GM10847 (cell line): ENCODE measurements around the gene FBL.

Source experiments
- POLR2A ChIP-seq: IDR thresholded peaks from 2 replicates; pipeline ENCODE4 v1.6.1; 2011; ENCODE audit not compliant: insufficient read length; ENCODE audit errors: extremely low read depth

Gene FBL

DNA sequence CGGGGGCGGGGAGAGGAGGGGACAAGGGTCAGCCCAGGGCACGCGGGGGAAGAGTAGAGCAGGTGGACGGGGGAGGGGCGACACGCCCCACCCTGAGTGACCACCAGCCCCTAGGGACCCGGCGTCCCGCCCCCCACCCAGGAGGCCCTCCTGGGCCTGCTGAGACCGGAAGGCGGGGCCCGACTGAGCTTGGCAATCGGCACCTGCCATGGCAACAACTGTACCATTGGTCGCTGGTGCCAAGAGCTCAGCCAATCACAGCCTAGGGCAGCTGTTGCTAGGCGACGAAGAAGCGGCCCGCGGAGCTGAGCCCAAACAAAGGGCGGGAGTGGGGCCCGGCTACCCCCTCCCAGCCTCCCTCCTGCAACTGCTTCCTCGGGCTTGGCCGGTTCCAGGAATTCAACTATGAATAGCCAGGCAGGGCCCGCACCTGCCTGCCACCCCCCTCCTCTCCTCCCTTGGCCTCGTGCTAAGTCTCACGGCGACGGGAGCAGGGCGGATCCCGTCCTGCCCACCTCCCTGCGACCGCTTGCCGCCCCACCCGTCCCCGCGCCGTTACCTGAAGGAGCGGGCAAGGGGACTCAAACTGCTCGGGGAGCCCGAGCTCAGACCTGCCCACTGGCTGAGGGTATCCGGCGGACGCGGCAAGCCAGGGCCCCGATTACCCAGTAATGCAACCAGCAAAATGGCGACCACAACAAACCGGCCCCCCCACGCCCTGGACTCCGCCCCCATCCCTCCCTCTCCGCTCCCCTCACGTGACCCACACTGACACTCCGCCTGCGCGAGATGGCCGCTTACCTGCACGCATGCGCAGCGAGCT lies 12.5 kb downstream of the FBL start, which contains the start of gene DYRK1B:
DYRK1B (minus strand) TSS at position 699 of the 823 bp plus-strand sequence. CDS start 2,295 bp downstream, outside the sequence.
- peak; percentile 9 for TF ChIP-seq POLR2A

DNA sequence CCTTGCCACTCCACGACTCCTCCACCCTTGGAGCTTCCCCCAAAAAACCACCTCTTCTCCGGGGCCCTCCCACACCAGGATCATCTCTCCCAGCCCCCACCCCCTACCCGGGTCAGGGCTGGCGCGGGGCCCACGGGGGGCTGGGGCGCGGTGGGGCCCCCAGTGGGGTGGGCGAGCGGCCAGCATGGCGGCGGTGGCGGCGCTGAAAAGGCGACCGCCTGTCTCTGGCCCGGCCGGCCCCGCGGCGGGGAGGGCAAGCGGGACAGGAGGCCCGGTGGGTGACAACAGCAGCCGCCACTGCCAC lies 13.1 kb downstream of the FBL start:
- TF ChIP-seq POLR2A: peak; percentile 4

DNA sequence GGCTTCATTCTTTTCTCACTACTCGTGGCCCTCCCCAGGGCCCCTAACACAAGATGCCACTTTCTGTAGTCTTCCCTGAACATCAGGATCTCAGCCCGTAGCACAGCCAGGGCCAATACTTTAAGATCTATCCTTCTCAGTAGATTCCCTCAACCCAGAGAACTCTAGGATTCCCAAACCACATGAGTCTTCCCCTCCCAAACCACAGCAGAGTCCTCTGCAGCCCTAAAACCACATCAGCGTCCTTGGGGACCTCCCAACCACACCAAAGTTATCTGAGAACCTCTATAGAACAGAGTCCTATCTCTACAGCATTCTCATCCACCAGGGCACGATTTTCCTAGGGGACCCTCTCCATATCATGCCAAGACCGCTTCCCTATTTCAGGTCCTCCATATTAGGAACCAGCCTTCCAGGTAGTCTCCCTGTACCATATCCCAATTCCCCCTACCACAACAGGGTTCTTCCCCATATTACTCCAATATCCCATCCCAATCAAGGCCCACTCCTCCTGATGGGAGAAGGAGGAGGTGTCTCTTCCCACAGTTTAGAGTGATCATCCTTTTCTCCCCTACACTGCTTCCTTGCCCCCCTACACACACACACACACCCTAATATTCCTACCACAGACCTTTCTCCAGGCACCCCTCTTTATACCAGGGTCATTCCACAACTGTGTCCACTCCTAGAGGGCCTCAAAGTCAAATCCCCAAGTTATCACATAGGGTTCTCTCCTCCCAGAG lies 13.7 kb downstream of the FBL start:
- no peak for TF ChIP-seq POLR2A

DNA sequence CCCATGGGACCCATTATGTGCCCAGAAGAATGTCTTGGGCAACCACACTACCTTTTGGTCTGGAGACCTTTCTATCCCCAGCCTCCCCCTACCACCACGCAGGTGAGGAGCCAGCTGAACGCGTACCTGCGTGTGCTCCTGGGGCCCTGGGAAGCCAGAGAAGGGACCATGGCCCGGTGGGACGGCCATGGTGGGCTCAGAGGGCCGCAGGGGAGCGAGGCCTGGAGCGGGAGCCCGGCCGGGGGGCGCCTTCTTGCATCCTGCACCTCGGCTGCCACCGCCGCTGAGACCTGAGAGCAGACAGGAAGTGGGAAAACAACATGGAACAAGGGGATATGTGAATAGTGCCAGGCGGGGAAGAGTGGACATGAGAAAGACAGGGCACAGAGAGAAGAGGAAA lies 14.5 kb downstream of the FBL start:
- TF ChIP-seq POLR2A: no peak

DNA sequence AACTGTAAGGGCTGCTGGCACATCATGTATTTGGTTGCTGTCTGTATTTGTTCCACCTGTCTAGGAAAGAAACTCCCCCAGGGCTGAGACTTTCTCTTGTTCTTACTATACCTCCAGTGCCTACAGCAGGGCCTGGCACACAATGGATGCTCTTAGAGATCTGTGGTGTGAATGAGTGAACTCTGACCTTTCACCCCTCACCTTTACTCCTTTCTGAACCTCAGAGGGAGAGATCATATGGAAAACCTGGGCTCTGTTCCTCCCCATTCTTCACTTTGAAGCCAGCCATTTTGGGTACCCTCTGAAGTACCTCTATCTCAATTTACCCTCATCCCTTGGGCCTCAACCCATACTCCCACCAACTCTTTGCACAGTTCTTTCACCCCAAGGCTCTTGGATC lies 15.3 kb downstream of the FBL start:
- TF ChIP-seq POLR2A: no peak

DNA sequence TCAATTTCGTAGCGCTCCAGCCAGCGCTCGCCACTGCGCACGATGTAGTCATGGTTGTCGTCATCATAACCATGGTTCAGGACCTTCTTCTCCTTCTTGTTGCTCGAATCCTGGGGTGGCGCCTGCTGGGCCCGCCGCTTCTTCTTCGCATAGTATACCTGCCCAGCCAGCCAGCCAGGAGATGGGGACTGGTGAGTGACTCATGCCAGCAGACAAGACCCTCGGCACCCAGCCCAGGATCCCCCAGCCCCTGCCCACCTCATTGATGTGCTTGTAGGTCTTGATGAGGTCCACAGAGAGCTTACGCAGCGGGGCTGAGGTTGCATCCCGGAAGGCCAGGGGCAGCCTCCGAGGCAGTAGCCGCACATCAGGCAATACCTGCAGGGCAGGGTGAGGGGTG lies 15.8 kb downstream of the FBL start:
- TF ChIP-seq POLR2A: no peak

DNA sequence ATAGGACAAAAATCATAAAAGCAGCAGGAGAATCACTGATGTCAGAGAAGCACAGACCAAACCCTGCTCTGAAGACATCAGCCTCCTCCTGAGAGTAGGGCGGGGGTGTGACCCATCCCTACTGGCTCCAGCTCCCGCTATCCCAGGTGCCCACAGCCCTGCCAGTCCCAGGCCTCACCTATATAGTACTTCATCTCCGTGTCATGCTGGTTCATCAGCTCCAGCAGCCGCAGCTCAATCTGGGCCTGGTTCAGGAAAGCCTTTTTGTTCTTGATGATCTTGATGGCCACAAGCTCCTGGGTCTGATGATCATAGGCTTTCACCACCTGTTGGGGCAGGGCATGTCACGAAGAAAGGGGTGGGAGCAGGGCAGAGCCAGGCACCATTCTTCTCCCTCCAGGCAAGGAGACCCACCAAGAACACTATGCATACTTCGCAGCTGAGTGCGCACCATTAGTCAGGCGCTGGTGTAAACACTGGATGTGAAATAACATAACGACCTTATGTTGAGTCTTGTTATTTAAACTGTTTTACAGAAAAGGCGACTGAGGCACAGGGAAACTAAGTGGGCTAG lies 16.4 kb downstream of the FBL start:
- TF ChIP-seq POLR2A: no peak

DNA sequence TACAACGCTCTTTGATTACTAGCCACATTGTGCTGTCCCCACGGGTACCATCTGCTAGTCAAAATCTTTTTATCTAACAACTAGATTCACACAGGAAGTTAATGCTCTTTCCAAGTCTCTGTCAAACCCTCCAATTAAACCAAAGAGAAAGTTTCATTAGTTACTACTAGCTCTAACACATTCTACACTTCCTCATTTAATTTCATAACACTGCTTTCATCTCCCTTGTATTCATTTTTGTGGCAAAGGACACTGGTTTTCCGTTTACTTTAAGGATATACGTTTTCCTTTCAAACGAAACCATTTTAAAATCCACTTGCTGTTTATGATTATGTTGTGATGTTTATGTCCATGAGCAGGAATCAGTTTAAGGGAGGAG lies 17.5 kb downstream of the FBL start:
- TF ChIP-seq POLR2A: no peak

DNA sequence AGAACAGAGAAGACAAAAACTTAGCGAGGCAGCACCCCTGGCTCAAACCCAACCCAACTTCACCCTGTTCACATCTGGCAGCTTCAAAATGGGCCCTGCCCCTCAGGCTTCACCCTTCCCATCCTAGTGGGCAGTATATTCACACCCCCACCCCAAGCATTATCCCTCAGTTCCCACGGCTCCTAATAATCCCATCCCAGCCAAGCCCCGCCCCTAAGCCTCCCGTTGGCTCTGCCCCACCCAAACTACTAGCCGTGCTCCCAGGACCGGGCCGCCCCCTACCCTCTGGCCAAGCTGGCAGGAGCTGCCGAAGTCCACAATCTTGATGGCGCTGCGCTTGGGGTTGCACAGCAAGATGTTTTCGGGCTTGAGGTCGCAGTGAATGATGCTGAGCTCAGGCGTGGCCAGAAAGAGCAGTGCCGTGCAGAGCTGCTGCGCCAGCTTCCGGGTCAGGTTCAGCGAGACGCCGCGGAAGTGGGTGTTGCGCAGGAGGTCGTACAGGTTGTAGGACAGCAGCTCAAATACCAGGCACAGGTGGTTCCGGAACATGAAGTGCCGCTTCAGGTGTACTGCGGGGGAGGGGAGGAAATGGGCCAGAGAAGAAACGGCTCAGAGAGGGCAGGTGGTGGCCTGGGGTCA lies 18.0 kb downstream of the FBL start:
- no peak for TF ChIP-seq POLR2A

DNA sequence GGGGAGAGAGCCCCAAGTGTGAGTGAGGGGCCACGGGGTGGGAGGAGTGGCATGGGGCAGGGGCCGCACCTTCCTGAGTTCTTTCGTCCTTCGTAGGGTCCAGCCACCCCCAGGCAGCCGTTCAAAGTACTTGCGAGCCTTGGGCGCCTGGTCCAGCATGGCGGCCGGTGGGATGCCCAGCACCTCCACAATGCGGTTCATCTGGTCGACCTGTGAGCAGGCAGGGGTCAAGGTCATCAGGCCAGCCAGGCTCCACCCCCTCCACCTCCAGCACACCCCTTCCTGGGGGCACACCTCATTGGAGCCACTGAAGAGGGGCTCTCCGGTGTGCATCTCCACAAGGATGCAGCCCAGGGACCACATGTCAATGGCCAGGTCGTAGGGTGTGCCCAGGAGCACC lies 19.0 kb downstream of the FBL start:
- TF ChIP-seq POLR2A: no peak

DNA sequence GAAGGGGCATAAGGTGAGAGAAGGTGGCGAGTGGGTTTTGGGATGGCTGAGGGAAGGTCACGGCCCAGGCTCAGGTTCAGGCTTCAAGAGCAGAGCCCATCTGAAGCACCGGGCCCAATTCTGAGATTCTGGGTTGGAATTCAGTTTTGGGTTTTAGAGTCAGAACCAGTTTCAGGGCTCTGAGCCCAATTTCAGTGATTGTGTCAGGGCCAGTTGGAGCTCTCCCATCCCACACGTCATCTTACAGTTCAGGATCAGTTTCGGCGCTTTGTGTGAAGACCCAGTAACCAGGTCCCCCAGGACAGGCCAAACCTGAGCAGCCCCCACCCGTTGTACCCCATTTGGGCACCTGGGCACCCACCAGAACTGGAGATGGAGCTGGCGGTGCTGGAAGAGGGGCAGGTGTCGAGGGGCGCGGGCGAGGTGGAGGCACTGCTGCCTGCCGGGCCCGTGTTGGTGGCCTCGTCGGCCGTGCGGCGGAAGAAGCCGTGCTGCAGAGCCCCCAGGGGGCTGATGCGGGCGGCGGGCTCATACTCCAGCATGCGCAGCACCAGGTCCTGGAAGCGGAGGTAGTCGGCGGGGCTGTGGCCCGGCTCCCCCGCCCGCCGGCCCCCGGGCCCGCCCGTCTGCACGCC lies 19.8 kb downstream of the FBL start:
- no peak for TF ChIP-seq POLR2A

DNA sequence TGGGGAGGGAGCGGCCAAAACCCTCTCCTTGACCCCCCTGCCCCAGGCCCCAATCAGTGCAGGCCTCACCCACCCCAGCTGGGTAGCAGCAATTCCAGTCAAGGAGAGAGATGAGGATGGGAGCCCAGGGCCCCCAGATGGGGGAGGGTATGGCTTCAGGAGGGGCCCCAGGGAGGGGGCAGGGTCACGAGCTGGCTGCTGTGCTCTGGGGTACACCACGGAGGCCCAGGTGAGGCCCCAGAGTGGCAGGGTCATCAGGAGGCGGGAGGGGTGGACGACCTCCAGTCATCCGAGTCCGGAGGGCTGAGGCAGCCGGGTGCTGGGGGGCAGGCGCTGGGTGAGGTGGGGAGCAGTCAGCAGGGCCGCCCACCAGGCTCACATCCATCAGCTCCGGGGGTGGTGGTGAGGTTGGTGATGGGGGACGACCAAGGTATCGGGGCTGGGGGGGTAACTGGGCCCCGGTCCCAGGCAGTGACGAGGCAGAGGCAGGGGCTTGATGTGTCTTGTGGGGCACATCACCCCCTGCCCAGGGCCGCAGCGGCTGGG lies 20.6 kb downstream of the FBL start:
- no peak for TF ChIP-seq POLR2A

DNA sequence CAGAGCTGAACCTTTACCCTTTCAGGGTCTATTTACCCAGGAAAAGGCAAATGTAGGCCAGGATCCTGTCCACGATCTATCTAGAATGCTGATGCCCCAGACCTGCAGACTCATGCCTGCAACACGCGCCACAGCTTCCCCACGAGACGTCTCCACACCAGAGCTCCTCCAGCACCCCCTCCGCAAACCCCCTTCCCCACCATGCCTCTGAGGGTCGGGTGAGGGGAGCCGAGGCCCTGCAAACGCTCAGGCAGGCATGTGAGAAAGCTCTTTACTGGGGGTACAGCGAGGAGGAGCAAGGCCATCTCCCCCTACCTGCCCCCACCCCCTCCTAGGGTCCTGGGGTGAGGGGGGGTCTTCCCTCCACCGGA lies 21.1 kb downstream of the FBL start:
- no peak for TF ChIP-seq POLR2A

DNA sequence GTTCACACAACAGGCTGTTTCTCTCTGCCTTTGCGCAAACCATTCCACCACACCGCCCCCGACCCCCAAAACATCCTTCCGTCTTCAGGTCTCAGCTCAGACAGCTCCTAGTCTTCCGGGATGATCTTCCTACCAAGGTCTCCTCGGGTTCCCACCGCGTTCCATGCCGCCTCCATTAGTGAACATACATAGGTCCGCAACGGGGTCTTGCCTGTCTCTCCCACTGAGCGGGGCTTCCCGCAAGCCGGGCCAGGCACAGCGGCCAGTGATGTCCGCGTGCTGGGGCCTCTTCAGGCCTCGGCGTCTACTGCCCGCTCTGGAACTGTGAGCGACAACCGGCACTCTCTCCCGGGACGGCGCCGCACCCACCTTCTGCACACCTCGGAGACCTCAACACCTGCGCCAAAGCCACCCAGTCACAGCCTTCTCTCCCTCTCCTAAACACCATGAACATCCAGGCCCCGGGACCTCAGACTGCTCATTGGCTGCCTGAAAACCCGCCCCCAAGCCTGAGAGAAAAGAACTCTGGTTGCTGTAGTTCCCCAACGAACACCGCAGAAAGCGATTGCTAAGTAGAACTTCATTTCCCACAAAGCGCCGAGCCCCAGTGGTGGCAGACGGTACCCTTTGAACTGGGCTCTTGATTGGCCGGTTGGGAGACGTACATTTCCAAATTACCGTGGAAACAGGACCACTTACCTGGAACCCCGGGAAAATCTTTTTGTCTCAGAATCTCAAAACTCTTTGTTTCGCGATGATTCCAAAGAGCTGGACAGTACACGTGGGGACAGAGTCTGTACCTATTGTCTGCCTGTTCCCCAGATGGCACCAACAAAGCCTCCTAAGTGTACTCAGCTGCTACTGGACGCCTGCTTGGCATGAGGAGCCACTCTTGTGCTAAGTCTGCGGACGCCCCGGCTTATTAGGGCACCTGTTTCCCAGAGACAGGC lies 21.8 kb downstream of the FBL start:
- peak; percentile 36 for TF ChIP-seq POLR2A
